ENCODE results near the gene COG7.

The COG7 gene

GRCh38 chr16:23359092-23359760 is 93.8 kb downstream of the COG7 start:
- TF ChIP-seq RARB (CRISPR knock-in tag; IDR thresholded peaks at IDR 0.05), result no peak
- no peak for TF ChIP-seq POU6F1 (CRISPR knock-in tag; IDR thresholded peaks at IDR 0.05; ENCODE audit: borderline replicate concordance, low read depth)
- no peak for TF ChIP-seq ZNF565 (CRISPR knock-in tag; conservative IDR thresholded peaks at IDR 0.05; ENCODE audit: low read depth)
- no peak for TF ChIP-seq ZNF70 (CRISPR knock-in tag; IDR thresholded peaks at IDR 0.05)
- TF ChIP-seq SNAI2 (CRISPR knock-in tag; IDR thresholded peaks at IDR 0.05), result no peak

GRCh38 chr16:23357761-23358290 is 95.2 kb downstream of the COG7 start:
- no peak for ATAC-seq
- TF ChIP-seq OSR1 (CRISPR knock-in tag; IDR thresholded peaks at IDR 0.05), result no peak
- no peak for TF ChIP-seq ISL1 (CRISPR knock-in tag; IDR thresholded peaks at IDR 0.05)

More at GRCh38 chr16:23359092-23359760, 93.8 kb downstream of the COG7 start:
- no peak for ATAC-seq

GRCh38 chr16:23356941-23357340 is 96.0 kb downstream of the COG7 start:
- no peak for ATAC-seq
- no peak for TF ChIP-seq BACH2 (CRISPR knock-in tag; IDR thresholded peaks at IDR 0.05; ENCODE audit: borderline replicate concordance)
- TF ChIP-seq ZNF70 (CRISPR knock-in tag; IDR thresholded peaks at IDR 0.05), result no peak
- TF ChIP-seq ESRRG (CRISPR knock-in tag; IDR thresholded peaks at IDR 0.05), result no peak
- TF ChIP-seq RARB (CRISPR knock-in tag; IDR thresholded peaks at IDR 0.05), result no peak
- no peak for TF ChIP-seq TOX (CRISPR knock-in tag; IDR thresholded peaks at IDR 0.05; ENCODE audit: borderline replicate concordance)
- no peak for TF ChIP-seq CSRNP3 (CRISPR knock-in tag; IDR thresholded peaks at IDR 0.05)
- TF ChIP-seq ZFP3 (CRISPR knock-in tag; IDR thresholded peaks at IDR 0.05), result no peak
- TF ChIP-seq ARNTL (CRISPR knock-in tag; IDR thresholded peaks at IDR 0.05; ENCODE audit: borderline replicate concordance, low read depth), result no peak
- TF ChIP-seq ZC3H10 (CRISPR knock-in tag; IDR thresholded peaks at IDR 0.05), result no peak
- TF ChIP-seq TCF4 (CRISPR knock-in tag; IDR thresholded peaks at IDR 0.05; ENCODE audit: borderline replicate concordance), result no peak
- TF ChIP-seq TSHZ2 (CRISPR knock-in tag; IDR thresholded peaks at IDR 0.05), result no peak
- no peak for TF ChIP-seq ZNF8 (CRISPR knock-in tag; IDR thresholded peaks at IDR 0.05)
- TF ChIP-seq CSDC2 (CRISPR knock-in tag; IDR thresholded peaks at IDR 0.05), result no peak
- TF ChIP-seq POU6F1 (CRISPR knock-in tag; IDR thresholded peaks at IDR 0.05; ENCODE audit: borderline replicate concordance, low read depth), result no peak
- no peak for TF ChIP-seq ZNF565 (CRISPR knock-in tag; conservative IDR thresholded peaks at IDR 0.05; ENCODE audit: low read depth)
- TF ChIP-seq PATZ1 (CRISPR knock-in tag; IDR thresholded peaks at IDR 0.05; ENCODE audit: borderline replicate concordance), result no peak
- TF ChIP-seq ISL1 (CRISPR knock-in tag; IDR thresholded peaks at IDR 0.05), result no peak
